Neural crest cell (in vitro differentiated cells): ENCODE measurements around the gene PTPRO. TPM values are rescaled to one million over a fixed set of nuclear protein-coding genes. Genes with fewer than 3 reads are reported as not detected.

Experiments
- DNase-seq: peaks from one replicate; pipeline ENCODE4 v3.0.0; 2021; ENCODE audit warnings: low read depth, mixed read lengths, low spot score
- H3K27ac Mint-ChIP-seq: one replicate; pipeline ENCODE4 v1.8.0; 2021; ENCODE audit warnings: mild to moderate bottlenecking, mixed read lengths; ENCODE audit not compliant: unreplicated experiment
- H3K27me3 Mint-ChIP-seq: 2 replicates; pipeline ENCODE4 v1.8.0; 2021; ENCODE audit warnings: low read depth, mild to moderate bottlenecking, mixed read lengths
- H3K36me3 Mint-ChIP-seq: 2 replicates; pipeline ENCODE4 v1.8.0; 2021; ENCODE audit warnings: low read depth, mild to moderate bottlenecking, mixed read lengths
- H3K4me1 Mint-ChIP-seq: 2 replicates; pipeline ENCODE4 v1.8.0; 2021; ENCODE audit warnings: mixed read lengths
- H3K4me3 Mint-ChIP-seq: one replicate; pipeline ENCODE4 v1.8.0; 2021; ENCODE audit warnings: mild to moderate bottlenecking, mixed read lengths
- H3K9me3 Mint-ChIP-seq: 2 replicates; pipeline ENCODE4 v1.8.0; 2021; ENCODE audit warnings: mixed read lengths
- total RNA-seq: library from RNA; stranded (reverse); gene quantifications from 2 replicates; pipeline ENCODE4 v1.2.1, GENCODE V29; 2021
- TF ChIP-seq, protein P1 (sequence below): fragments of 200-600 bp; sonication (generic); conservative IDR thresholded peaks from 2 replicates; pipeline ENCODE4 v1.5.0; 2021; ENCODE audit warnings: antibody characterized with exemption, mild to moderate bottlenecking

Gene PTPRO
- total RNA-seq, 1 donor from 2014 or later = 3.1 TPM

DNA sequence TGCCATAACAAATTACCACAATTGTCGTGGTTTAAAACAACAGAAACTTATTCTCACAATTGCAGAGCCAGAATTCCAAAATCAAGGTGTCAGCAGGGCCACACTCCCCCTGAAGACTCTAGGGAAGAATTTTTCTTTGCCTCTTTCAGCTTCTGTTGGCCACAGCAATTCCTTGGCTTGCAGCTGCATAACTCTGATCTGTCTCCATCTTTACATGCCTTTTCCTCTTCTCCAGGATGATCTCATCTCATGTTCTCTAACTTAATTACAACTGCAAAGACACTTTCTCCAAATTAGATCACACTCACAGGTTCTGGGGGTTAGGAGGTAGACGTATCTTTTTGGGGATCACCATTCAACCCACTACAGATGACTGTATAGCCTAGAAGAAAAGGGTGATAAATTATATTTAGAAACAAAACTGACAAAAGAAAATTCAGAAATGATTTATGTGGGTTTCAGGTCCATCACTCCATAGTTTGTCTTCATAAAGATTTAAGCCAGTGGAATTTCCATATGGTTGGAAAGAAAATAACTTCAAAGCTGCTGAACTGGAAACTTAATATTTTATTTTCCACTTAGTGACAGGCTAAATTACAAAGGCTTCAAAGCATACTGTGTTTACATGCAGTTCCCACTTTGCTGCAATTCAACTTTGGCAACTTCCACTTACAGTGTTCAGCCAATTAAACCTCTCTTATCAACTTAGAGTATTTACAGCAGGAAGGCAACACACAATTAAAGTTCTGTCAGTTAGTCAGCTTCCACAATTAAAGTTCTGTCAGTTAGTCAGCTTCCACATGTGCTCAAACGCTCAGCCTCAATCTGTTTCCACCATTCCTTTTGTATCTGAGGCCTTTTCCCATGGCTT lies 253.6 kb downstream of the PTPRO start:
- Mint-ChIP-seq H3K9me3 (peaks cover 2% of the 10 kb centered on the region), H3K36me3 (no peaks in the 10 kb centered on the region), H3K27ac (no peak overlapping the region), H3K4me1 (no peaks in the 10 kb centered on the region), H3K4me3 (no peak overlapping the region), H3K27me3 (no peaks in the 10 kb centered on the region)
- TF ChIP-seq, protein P1, sequence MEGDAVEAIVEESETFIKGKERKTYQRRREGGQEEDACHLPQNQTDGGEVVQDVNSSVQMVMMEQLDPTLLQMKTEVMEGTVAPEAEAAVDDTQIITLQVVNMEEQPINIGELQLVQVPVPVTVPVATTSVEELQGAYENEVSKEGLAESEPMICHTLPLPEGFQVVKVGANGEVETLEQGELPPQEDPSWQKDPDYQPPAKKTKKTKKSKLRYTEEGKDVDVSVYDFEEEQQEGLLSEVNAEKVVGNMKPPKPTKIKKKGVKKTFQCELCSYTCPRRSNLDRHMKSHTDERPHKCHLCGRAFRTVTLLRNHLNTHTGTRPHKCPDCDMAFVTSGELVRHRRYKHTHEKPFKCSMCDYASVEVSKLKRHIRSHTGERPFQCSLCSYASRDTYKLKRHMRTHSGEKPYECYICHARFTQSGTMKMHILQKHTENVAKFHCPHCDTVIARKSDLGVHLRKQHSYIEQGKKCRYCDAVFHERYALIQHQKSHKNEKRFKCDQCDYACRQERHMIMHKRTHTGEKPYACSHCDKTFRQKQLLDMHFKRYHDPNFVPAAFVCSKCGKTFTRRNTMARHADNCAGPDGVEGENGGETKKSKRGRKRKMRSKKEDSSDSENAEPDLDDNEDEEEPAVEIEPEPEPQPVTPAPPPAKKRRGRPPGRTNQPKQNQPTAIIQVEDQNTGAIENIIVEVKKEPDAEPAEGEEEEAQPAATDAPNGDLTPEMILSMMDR = no peak
- no peak for DNase-seq

DNA sequence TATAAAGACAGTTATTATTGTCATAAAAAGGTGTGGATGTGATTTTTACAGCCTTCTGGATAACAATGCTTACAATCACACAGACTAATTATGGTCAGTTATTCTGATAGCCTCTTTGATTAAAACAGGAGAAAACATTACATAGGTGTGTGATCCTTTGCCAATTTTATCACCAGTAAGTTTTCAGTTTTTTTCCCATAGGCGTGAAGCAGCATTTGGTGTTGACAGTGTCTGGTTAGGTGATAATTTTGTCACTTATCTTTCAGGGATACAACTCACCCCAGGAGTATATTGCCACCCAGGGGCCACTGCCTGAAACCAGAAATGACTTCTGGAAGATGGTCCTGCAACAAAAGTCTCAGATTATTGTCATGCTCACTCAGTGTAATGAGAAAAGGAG lies 258.1 kb downstream of the PTPRO start:
- H3K36me3 Mint-ChIP-seq = no peaks in the 10 kb centered on the region
- peaks cover 9% of the 10 kb centered on the region for H3K4me1 Mint-ChIP-seq
- peaks cover 2% of the 10 kb centered on the region for H3K9me3 Mint-ChIP-seq
- no peaks in the 10 kb centered on the region for H3K27me3 Mint-ChIP-seq
- TF ChIP-seq, protein P1 = no peak
- H3K4me3 Mint-ChIP-seq = no peak overlapping the region
- H3K27ac Mint-ChIP-seq = no peak overlapping the region
- DNase-seq = no peak

DNA sequence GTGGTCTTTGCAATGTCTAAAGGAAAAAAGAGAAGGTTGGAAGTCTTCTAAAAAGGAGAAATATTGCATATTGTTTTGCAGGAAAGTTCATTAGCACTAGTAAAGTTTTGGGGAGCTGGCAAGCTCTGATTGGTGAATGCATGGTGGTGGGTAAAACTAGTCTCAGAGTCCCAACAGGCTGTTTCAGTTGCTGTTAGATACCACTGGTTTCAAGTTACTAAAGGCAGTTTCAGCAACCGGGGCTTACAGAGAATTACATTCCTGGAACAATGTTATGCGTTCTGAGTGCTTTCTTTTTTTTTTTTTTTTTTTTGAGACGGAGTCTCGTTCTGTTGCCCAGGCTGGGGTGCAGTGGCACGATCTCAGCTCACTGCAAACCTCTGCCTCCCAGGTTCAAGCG lies 258.7 kb downstream of the PTPRO start:
- DNase-seq = no peak
- Mint-ChIP-seq H3K4me3 (no peak overlapping the region), H3K4me1 (peaks cover 9% of the 10 kb centered on the region), H3K27ac (no peak overlapping the region), H3K27me3 (no peaks in the 10 kb centered on the region), H3K9me3 (no peaks in the 10 kb centered on the region), H3K36me3 (no peaks in the 10 kb centered on the region)
- TF ChIP-seq, protein P1 = no peak

DNA sequence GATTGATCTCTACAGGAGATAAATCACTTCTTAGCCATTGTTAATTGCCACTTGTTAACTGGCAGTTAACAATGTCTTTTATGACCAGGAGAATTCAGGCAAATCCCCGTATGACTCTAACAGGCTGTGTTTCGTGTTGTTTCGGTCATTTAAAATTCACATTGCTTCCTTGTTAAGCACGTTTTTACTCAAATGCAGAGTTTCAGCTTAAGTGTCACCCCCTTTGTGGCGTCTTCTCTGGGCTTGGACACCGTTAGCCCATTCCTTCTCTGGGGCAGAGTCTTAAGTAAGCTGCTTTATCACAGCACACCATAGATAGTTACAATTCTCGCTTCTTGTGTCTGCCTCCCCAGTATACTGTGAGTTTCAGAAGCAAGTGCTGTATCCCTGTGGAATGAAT lies 261.5 kb downstream of the PTPRO start:
- TF ChIP-seq, protein P1 = no peak
- H3K27ac Mint-ChIP-seq = no peak overlapping the region
- H3K27me3 Mint-ChIP-seq = no peaks in the 10 kb centered on the region
- no peaks in the 10 kb centered on the region for H3K36me3 Mint-ChIP-seq
- H3K4me3 Mint-ChIP-seq = no peak overlapping the region
- no peak for DNase-seq
- peaks cover 9% of the 10 kb centered on the region for H3K4me1 Mint-ChIP-seq
- H3K9me3 Mint-ChIP-seq = no peaks in the 10 kb centered on the region

DNA sequence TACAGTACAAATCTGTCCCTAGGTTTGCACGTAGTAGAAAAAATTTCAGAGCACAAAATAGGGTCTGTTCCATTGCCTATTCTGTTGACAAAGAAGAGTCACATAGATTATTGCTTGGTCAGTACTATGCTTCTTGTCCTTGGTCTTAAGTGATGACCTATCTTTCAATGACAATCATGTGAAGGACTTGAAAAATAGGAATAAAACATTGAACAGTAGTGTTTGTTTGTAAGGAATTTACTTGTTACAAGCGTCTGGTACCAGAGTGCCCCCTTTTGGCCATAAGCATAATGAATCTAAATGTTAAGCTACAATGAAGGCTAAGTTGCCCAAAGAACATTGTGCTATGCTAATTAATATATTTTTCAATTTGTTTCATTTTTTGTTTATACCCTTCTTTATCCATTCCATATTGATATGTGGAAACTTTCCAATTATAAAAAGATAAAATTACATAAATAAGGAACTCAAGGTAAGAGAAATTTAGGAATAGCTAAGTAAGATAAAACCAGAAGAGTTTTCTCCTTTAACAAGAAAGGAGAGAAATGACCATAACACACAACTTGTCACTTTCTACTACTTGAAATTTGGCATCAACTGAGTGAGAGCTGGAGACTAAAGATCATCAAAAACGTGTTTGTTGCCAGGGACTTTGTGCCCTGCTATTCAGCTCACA lies 262.2 kb downstream of the PTPRO start:
- Mint-ChIP-seq H3K27me3 (no peaks in the 10 kb centered on the region), H3K9me3 (no peaks in the 10 kb centered on the region), H3K4me1 (peaks cover 9% of the 10 kb centered on the region), H3K27ac (no peak overlapping the region), H3K36me3 (no peaks in the 10 kb centered on the region), H3K4me3 (no peak overlapping the region)
- no peak for DNase-seq
- TF ChIP-seq, protein P1 = peak; percentile 83
